HEK293 (cell line): ENCODE data around the gene TNNI3.

Source experiments
- CTCF ChIA-PET: fragments of 350-600 bp; formaldehyde crosslinking; extraction: SDS; loops from one replicate; lab custom pipeline; 2021; ENCODE audit warnings: antibody characterized with exemption; lab: Yijun Ruan, JAX
- POLR2A ChIA-PET: fragments of 300-600 bp; formaldehyde crosslinking; extraction: SDS; loops from one replicate; lab custom pipeline; 2020; ENCODE audit warnings: antibody characterized with exemption, inconsistent platforms; lab: Yijun Ruan, JAX
- H3K27ac ChIP-seq: fragments of 200-500 bp; sonication (Bioruptor generic); 2 replicates; pipeline ENCODE4 v1.5.1; 2014; ENCODE audit warnings: low read depth, low read length, control low read depth, inconsistent platforms; ENCODE audit errors: extremely low read depth
- H3K36me3 ChIP-seq, 2 experiments: fragments of 200-500 bp in 1 of 2; sonication (Bioruptor generic) in 1 of 2; 1 replicate in 1 of 2; 2 replicates in 1 of 2; pipeline ENCODE4 v1.5.1; 2014 to 2017; ENCODE audit warnings: inconsistent platforms in 2 of 2, low read length in 2 of 2; ENCODE audit not compliant: control insufficient read depth in 2 of 2, insufficient read depth in 1 of 2
- H3K4me1 ChIP-seq: fragments of 200-500 bp; sonication (Bioruptor generic); 2 replicates; pipeline ENCODE4 v1.5.1; 2014; ENCODE audit warnings: mild to moderate bottlenecking, low read length, inconsistent platforms; ENCODE audit not compliant: control insufficient read depth, insufficient read depth
- H3K4me3 ChIP-seq: 2 replicates; pipeline ENCODE4 v1.5.1; 2011; ENCODE audit warnings: low read depth, mild to moderate bottlenecking, control low read depth, low read length, moderate library complexity
- H3K9me3 ChIP-seq: fragments of 200-500 bp; sonication (Bioruptor generic); 2 replicates; pipeline ENCODE4 v1.5.1; 2014; ENCODE audit warnings: low read depth, low read length, inconsistent platforms; ENCODE audit not compliant: control insufficient read depth, insufficient read depth
- KLF1 ChIP-seq: fragments of 450-650 bp; formaldehyde crosslinking; IDR thresholded peaks from 2 replicates; pipeline ENCODE4 v1.5.1; 2016; ENCODE audit warnings: missing biosample characterization, missing genetic modification characterization
- KLF16 ChIP-seq: fragments of 450-650 bp; formaldehyde crosslinking; IDR thresholded peaks from 2 replicates; pipeline ENCODE4 v1.5.1; 2017; ENCODE audit warnings: missing biosample characterization, missing genetic modification characterization
- KLF17 ChIP-seq: fragments of 450-650 bp; formaldehyde crosslinking; IDR thresholded peaks from 2 replicates; pipeline ENCODE4 v1.5.1; 2016; ENCODE audit warnings: missing biosample characterization, missing genetic modification characterization
- PRDM2 ChIP-seq: fragments of 450-650 bp; formaldehyde crosslinking; IDR thresholded peaks from 2 replicates; pipeline ENCODE4 v1.5.1; 2016; ENCODE audit warnings: missing biosample characterization, missing genetic modification characterization, borderline replicate concordance
- REPIN1 ChIP-seq: fragments of 450-650 bp; formaldehyde crosslinking; IDR thresholded peaks from 2 replicates; pipeline ENCODE4 v1.5.1; 2017; ENCODE audit warnings: missing biosample characterization, missing genetic modification characterization, low read depth
- SCRT1 ChIP-seq: fragments of 450-650 bp; formaldehyde crosslinking; IDR thresholded peaks from 2 replicates; pipeline ENCODE4 v1.5.1; 2016; ENCODE audit warnings: missing biosample characterization, missing genetic modification characterization, borderline replicate concordance
- SP3 ChIP-seq: fragments of 450-650 bp; formaldehyde crosslinking; IDR thresholded peaks from 2 replicates; pipeline ENCODE4 v1.5.1; 2016; ENCODE audit warnings: missing biosample characterization, missing genetic modification characterization
- SP7 ChIP-seq: fragments of 450-650 bp; formaldehyde crosslinking; IDR thresholded peaks from 2 replicates; pipeline ENCODE4 v1.5.1; 2016; ENCODE audit warnings: missing biosample characterization, missing genetic modification characterization
- ZNF140 ChIP-seq: fragments of 450-650 bp; formaldehyde crosslinking; IDR thresholded peaks from 2 replicates; pipeline ENCODE4 v1.5.1; 2016; ENCODE audit warnings: missing biosample characterization, missing genetic modification characterization
- ZNF169 ChIP-seq: fragments of 450-650 bp; formaldehyde crosslinking; IDR thresholded peaks from 2 replicates; pipeline ENCODE4 v1.5.1; 2016; ENCODE audit warnings: missing biosample characterization, missing genetic modification characterization
- ZNF18 ChIP-seq: fragments of 450-650 bp; formaldehyde crosslinking; IDR thresholded peaks from 2 replicates; pipeline ENCODE4 v1.5.1; 2016; ENCODE audit warnings: missing biosample characterization, missing genetic modification characterization
- ZNF19 ChIP-seq: fragments of 450-650 bp; formaldehyde crosslinking; IDR thresholded peaks from 2 replicates; pipeline ENCODE4; 2016; ENCODE audit warnings: missing biosample characterization, missing genetic modification characterization, low read depth
- ZNF211 ChIP-seq: fragments of 450-650 bp; formaldehyde crosslinking; IDR thresholded peaks from 2 replicates; pipeline ENCODE4 v1.5.1; 2016; ENCODE audit warnings: low read depth, missing biosample characterization, missing genetic modification characterization
- ZNF23 ChIP-seq: fragments of 450-650 bp; formaldehyde crosslinking; IDR thresholded peaks from 2 replicates; pipeline ENCODE4 v1.5.1; 2016; ENCODE audit warnings: missing biosample characterization, missing genetic modification characterization, borderline replicate concordance
- ZNF398 ChIP-seq: fragments of 450-650 bp; formaldehyde crosslinking; IDR thresholded peaks from 2 replicates; pipeline ENCODE4 v1.5.1; 2017; ENCODE audit warnings: missing biosample characterization, missing genetic modification characterization
- ZNF488 ChIP-seq: fragments of 450-650 bp; formaldehyde crosslinking; IDR thresholded peaks from 2 replicates; pipeline ENCODE4 v1.5.1; 2016; ENCODE audit warnings: missing biosample characterization, missing genetic modification characterization
- ZNF521 ChIP-seq: fragments of 450-650 bp; formaldehyde crosslinking; IDR thresholded peaks from 2 replicates; pipeline ENCODE4 v1.5.1; 2017; ENCODE audit warnings: missing biosample characterization, mild to moderate bottlenecking, missing genetic modification characterization
- ZNF555 ChIP-seq: fragments of 450-650 bp; formaldehyde crosslinking; conservative IDR thresholded peaks from 2 replicates; pipeline ENCODE4 v1.5.1; 2017; ENCODE audit warnings: missing biosample characterization, mild to moderate bottlenecking, missing genetic modification characterization, inconsistent platforms
- ZNF560 ChIP-seq: fragments of 450-650 bp; formaldehyde crosslinking; IDR thresholded peaks from 2 replicates; pipeline ENCODE4 v1.5.1; 2017; ENCODE audit warnings: missing biosample characterization, missing genetic modification characterization, borderline replicate concordance
- ZNF600 ChIP-seq: fragments of 450-650 bp; formaldehyde crosslinking; IDR thresholded peaks from 2 replicates; pipeline ENCODE4 v1.5.1; 2016; ENCODE audit warnings: missing biosample characterization, missing genetic modification characterization
- ZNF76 ChIP-seq: fragments of 450-650 bp; formaldehyde crosslinking; IDR thresholded peaks from 2 replicates; pipeline ENCODE4; 2016; ENCODE audit warnings: low read depth, missing biosample characterization, missing genetic modification characterization, borderline replicate concordance
- ZSCAN18 ChIP-seq: fragments of 450-650 bp; formaldehyde crosslinking; IDR thresholded peaks from 2 replicates; pipeline ENCODE4 v1.5.1; 2016; ENCODE audit warnings: missing biosample characterization, missing genetic modification characterization

Gene TNNI3

GRCh38 chr19:55146078-55146704 lies 11.3 kb downstream of the TNNI3 start (continued):
- TF ChIP-seq ZNF560 (tag by site-specific recombination) (no peak), ZNF211 (no peak), ZNF488 (tag by site-specific recombination) (no peak), ZNF19 (tag by site-specific recombination) (no peak), KLF16 (tag by site-specific recombination) (no peak), ZNF600 (tag by site-specific recombination) (no peak), REPIN1 (tag by site-specific recombination) (no peak)
- TF ChIP-seq, all 188 proteins: peak for 30

- CTCF ChIA-PET, result interaction anchor here (0.7 to 6.4 kb wide), 4 partner anchors 14 to 42 kb away, joined by 4 to 107 read pairs (median 28); partner anchors contain the start of gene TNNI3
- Histone ChIP-seq H3K4me3 (no peak overlapping the region), H3K27ac (no peak overlapping the region), H3K9me3 (no peaks in the 10 kb centered on the region), H3K4me1 (no peaks in the 10 kb centered on the region), H3K36me3 (no peaks in the 10 kb centered on the region)
- POLR2A ChIA-PET, result interaction anchor here (0.6 to 1.5 kb wide), 3 partner anchors 11 to 27 kb away, joined by 3 read pairs; no protein-coding TSS in a partner anchor
- peak; percentile 39 for TF ChIP-seq SP3
- no peak for TF ChIP-seq ZNF76 (tag by site-specific recombination)
- TF ChIP-seq ZNF555 (tag by site-specific recombination), result no peak
- TF ChIP-seq KLF17 (tag by site-specific recombination), result no peak
- TF ChIP-seq ZNF521, result no peak
- TF ChIP-seq ZSCAN18, result no peak
- no peak for TF ChIP-seq PRDM2 (tag by site-specific recombination)
- TF ChIP-seq ZNF169, result no peak
- TF ChIP-seq ZNF140 (tag by site-specific recombination), result no peak
- no peak for TF ChIP-seq SP7 (tag by site-specific recombination)
- TF ChIP-seq ZNF398 (tag by site-specific recombination), result 0 out of 2 replicates have a peak, but pooled peaks have one; percentile 30
- no peak for TF ChIP-seq SCRT1 (tag by site-specific recombination)
- TF ChIP-seq ZNF23 (tag by site-specific recombination), result no peak
- TF ChIP-seq ZNF18 (tag by site-specific recombination), result no peak
- no peak for TF ChIP-seq KLF1 (tag by site-specific recombination)
Observed at GRCh38 chr19:55145232-55145631, 12.3 kb downstream of the TNNI3 start.
